ENCODE results near the gene MITF.

MITF gene

GRCh38 chr3:69881051-69881450 is 141.8 kb downstream of the MITF start:
- H3K36me3 Mint-ChIP-seq (ENCODE audit: low read depth) = no peaks in the 10 kb centered on the region
- no peak overlapping the region for H3K27ac Mint-ChIP-seq

GRCh38 chr3:69881756-69882428 is 142.6 kb downstream of the MITF start:
- no peaks in the 10 kb centered on the region for H3K36me3 Mint-ChIP-seq (ENCODE audit: low read depth)
- no peak for DNase-seq (ENCODE audit: low spot score)
- H3K4me1 Mint-ChIP-seq (ENCODE audit: low read depth) = no peaks in the 10 kb centered on the region
- no peak overlapping the region for H3K27ac Mint-ChIP-seq
- H3K9me3 Mint-ChIP-seq = no peaks in the 10 kb centered on the region
- no peak overlapping the region for H3K4me3 Mint-ChIP-seq
- no peaks in the 10 kb centered on the region for H3K27me3 Mint-ChIP-seq (ENCODE audit: low read depth)

More at GRCh38 chr3:69881051-69881450, 141.8 kb downstream of the MITF start:
- H3K4me1 Mint-ChIP-seq (ENCODE audit: low read depth) = no peaks in the 10 kb centered on the region
- no peaks in the 10 kb centered on the region for H3K27me3 Mint-ChIP-seq (ENCODE audit: low read depth)
- no peak overlapping the region for H3K4me3 Mint-ChIP-seq
- no peak for DNase-seq (ENCODE audit: low spot score)
- no peaks in the 10 kb centered on the region for H3K9me3 Mint-ChIP-seq

GRCh38 chr3:69882560-69882959 is 143.3 kb downstream of the MITF start:
- no peaks in the 10 kb centered on the region for H3K9me3 Mint-ChIP-seq
- no peak overlapping the region for H3K27ac Mint-ChIP-seq
- H3K27me3 Mint-ChIP-seq (ENCODE audit: low read depth) = no peaks in the 10 kb centered on the region
- no peaks in the 10 kb centered on the region for H3K4me1 Mint-ChIP-seq (ENCODE audit: low read depth)
- no peaks in the 10 kb centered on the region for H3K36me3 Mint-ChIP-seq (ENCODE audit: low read depth)
- H3K4me3 Mint-ChIP-seq = no peak overlapping the region
- DNase-seq (ENCODE audit: low spot score) = no peak

GRCh38 chr3:69888040-69888942 is 149.0 kb downstream of the MITF start:
- Mint-ChIP-seq H3K4me3 (no peak overlapping the region), H3K4me1 (ENCODE audit: low read depth) (no peaks in the 10 kb centered on the region), H3K27me3 (ENCODE audit: low read depth) (no peaks in the 10 kb centered on the region), H3K36me3 (ENCODE audit: low read depth) (no peaks in the 10 kb centered on the region), H3K27ac (no peak overlapping the region), H3K9me3 (no peaks in the 10 kb centered on the region)
- DNase-seq (ENCODE audit: low spot score) = no peak

- H3K27me3 Mint-ChIP-seq (ENCODE audit: low read depth) = no peaks in the 10 kb centered on the region
- H3K36me3 Mint-ChIP-seq (ENCODE audit: low read depth) = no peaks in the 10 kb centered on the region
- H3K4me3 Mint-ChIP-seq = no peak overlapping the region
- no peak for DNase-seq (ENCODE audit: low spot score)
- H3K4me1 Mint-ChIP-seq (ENCODE audit: low read depth) = no peaks in the 10 kb centered on the region
- H3K27ac Mint-ChIP-seq = no peak overlapping the region
- H3K9me3 Mint-ChIP-seq = no peaks in the 10 kb centered on the region
Observed at GRCh38 chr3:69888943-69889315, 149.7 kb downstream of the MITF start.

- Mint-ChIP-seq H3K4me3 (no peak overlapping the region), H3K27ac (no peak overlapping the region), H3K27me3 (ENCODE audit: low read depth) (no peaks in the 10 kb centered on the region), H3K9me3 (no peaks in the 10 kb centered on the region), H3K36me3 (ENCODE audit: low read depth) (no peaks in the 10 kb centered on the region), H3K4me1 (ENCODE audit: low read depth) (no peaks in the 10 kb centered on the region)
- DNase-seq (ENCODE audit: low spot score) = no peak
Observed at GRCh38 chr3:69890084-69890483, 150.8 kb downstream of the MITF start.

GRCh38 chr3:69890691-69891090 is 151.4 kb downstream of the MITF start:
- H3K4me1 Mint-ChIP-seq (ENCODE audit: low read depth) = no peaks in the 10 kb centered on the region
- no peaks in the 10 kb centered on the region for H3K36me3 Mint-ChIP-seq (ENCODE audit: low read depth)
- no peaks in the 10 kb centered on the region for H3K9me3 Mint-ChIP-seq
- DNase-seq (ENCODE audit: low spot score) = no peak
- H3K4me3 Mint-ChIP-seq = no peak overlapping the region
- no peaks in the 10 kb centered on the region for H3K27me3 Mint-ChIP-seq (ENCODE audit: low read depth)
- H3K27ac Mint-ChIP-seq = no peak overlapping the region

GRCh38 chr3:69892706-69893105 is 153.4 kb downstream of the MITF start:
- no peak overlapping the region for H3K4me3 Mint-ChIP-seq
- no peaks in the 10 kb centered on the region for H3K27me3 Mint-ChIP-seq (ENCODE audit: low read depth)
- DNase-seq (ENCODE audit: low spot score) = no peak
- no peaks in the 10 kb centered on the region for H3K4me1 Mint-ChIP-seq (ENCODE audit: low read depth)
- no peaks in the 10 kb centered on the region for H3K9me3 Mint-ChIP-seq
- no peak overlapping the region for H3K27ac Mint-ChIP-seq
- no peaks in the 10 kb centered on the region for H3K36me3 Mint-ChIP-seq (ENCODE audit: low read depth)

- no peak for DNase-seq (ENCODE audit: low spot score)
- H3K9me3 Mint-ChIP-seq = no peaks in the 10 kb centered on the region
Observed at GRCh38 chr3:69893274-69893673, 154.0 kb downstream of the MITF start.

GRCh38 chr3:69896095-69896494 is 156.8 kb downstream of the MITF start:
- Mint-ChIP-seq H3K27me3 (ENCODE audit: low read depth) (no peaks in the 10 kb centered on the region), H3K4me1 (ENCODE audit: low read depth) (no peaks in the 10 kb centered on the region), H3K9me3 (no peaks in the 10 kb centered on the region), H3K36me3 (ENCODE audit: low read depth) (no peaks in the 10 kb centered on the region), H3K4me3 (no peak overlapping the region), H3K27ac (no peak overlapping the region)
- DNase-seq (ENCODE audit: low spot score) = no peak

More at GRCh38 chr3:69893274-69893673, 154.0 kb downstream of the MITF start:
- Mint-ChIP-seq H3K36me3 (ENCODE audit: low read depth) (no peaks in the 10 kb centered on the region), H3K27me3 (ENCODE audit: low read depth) (no peaks in the 10 kb centered on the region), H3K4me1 (ENCODE audit: low read depth) (no peaks in the 10 kb centered on the region), H3K27ac (no peak overlapping the region), H3K4me3 (no peak overlapping the region)

- Mint-ChIP-seq H3K27ac (no peak overlapping the region), H3K27me3 (ENCODE audit: low read depth) (no peaks in the 10 kb centered on the region), H3K4me3 (no peak overlapping the region), H3K4me1 (ENCODE audit: low read depth) (no peaks in the 10 kb centered on the region), H3K36me3 (ENCODE audit: low read depth) (no peaks in the 10 kb centered on the region), H3K9me3 (no peaks in the 10 kb centered on the region)
- no peak for DNase-seq (ENCODE audit: low spot score)
Observed at GRCh38 chr3:69900331-69900730, 161.1 kb downstream of the MITF start.

- no peak overlapping the region for H3K4me3 Mint-ChIP-seq
- H3K27ac Mint-ChIP-seq = no peak overlapping the region
- H3K36me3 Mint-ChIP-seq (ENCODE audit: low read depth) = no peaks in the 10 kb centered on the region
- no peaks in the 10 kb centered on the region for H3K9me3 Mint-ChIP-seq
- no peaks in the 10 kb centered on the region for H3K4me1 Mint-ChIP-seq (ENCODE audit: low read depth)
- H3K27me3 Mint-ChIP-seq (ENCODE audit: low read depth) = no peaks in the 10 kb centered on the region
- no peak for DNase-seq (ENCODE audit: low spot score)
Observed at GRCh38 chr3:69901802-69902201, 162.5 kb downstream of the MITF start.

GRCh38 chr3:69902386-69902785 is 163.1 kb downstream of the MITF start:
- Mint-ChIP-seq H3K4me1 (ENCODE audit: low read depth) (no peaks in the 10 kb centered on the region), H3K27me3 (ENCODE audit: low read depth) (no peaks in the 10 kb centered on the region), H3K27ac (no peak overlapping the region), H3K9me3 (no peaks in the 10 kb centered on the region), H3K36me3 (ENCODE audit: low read depth) (no peaks in the 10 kb centered on the region), H3K4me3 (no peak overlapping the region)
- DNase-seq (ENCODE audit: low spot score) = no peak

GRCh38 chr3:69906351-69906966 is 167.2 kb downstream of the MITF start:
- Mint-ChIP-seq H3K9me3 (peaks cover 6% of the 10 kb centered on the region), H3K27me3 (ENCODE audit: low read depth) (no peaks in the 10 kb centered on the region), H3K36me3 (ENCODE audit: low read depth) (no peaks in the 10 kb centered on the region), H3K27ac (no peak overlapping the region), H3K4me3 (no peak overlapping the region), H3K4me1 (ENCODE audit: low read depth) (no peaks in the 10 kb centered on the region)
- DNase-seq (ENCODE audit: low spot score) = no peak

Data from T-helper 2 cell treated with Interferon-gamma antibody and Interleukin-4, amounts not matched to agents 5 μg/mL and 100 μg/mL, for 36 hours (primary cell).